WTC11 (cell line): ENCODE results near the gene RETREG3. TPM values are rescaled to one million over a fixed set of nuclear protein-coding genes. Genes with fewer than 3 reads are reported as not detected.

Experiments
- ATAC-seq: fragments of 200-7000 bp; cut with Tn5 transposase; 2 replicates; pipeline ENCODE4 v1.10.0; 2021; ENCODE audit warnings: mild to moderate bottlenecking, moderate library complexity
- CTCF ChIA-PET: fragments of 300-600 bp; sonication (Branson Sonifier 250); formaldehyde crosslinking; loops from one replicate; lab custom pipeline; 2021; ENCODE audit warnings: antibody characterized with exemption; lab: Charles Lee
- POLR2A ChIA-PET: fragments of 350-600 bp; sonication (Branson Sonifier 250); formaldehyde crosslinking; loops from one replicate; lab custom pipeline; 2021; ENCODE audit warnings: antibody characterized with exemption; lab: Charles Lee
- DNase-seq: peaks from one replicate; pipeline ENCODE4 v3.0.0; 2021; ENCODE audit warnings: low spot score
- H3K27ac Mint-ChIP-seq: 2 replicates; pipeline ENCODE4 v1.8.0; 2021; ENCODE audit warnings: mixed read lengths
- H3K27me3 Mint-ChIP-seq: 2 replicates; pipeline ENCODE4 v1.8.0; 2021; ENCODE audit warnings: low read depth, mild to moderate bottlenecking, moderate library complexity, mixed read lengths
- H3K36me3 Mint-ChIP-seq: 2 replicates; pipeline ENCODE4 v1.8.0; 2021; ENCODE audit warnings: mixed read lengths
- H3K4me1 Mint-ChIP-seq: 2 replicates; pipeline ENCODE4 v1.8.0; 2022; ENCODE audit warnings: mixed read lengths
- H3K4me3 Mint-ChIP-seq: 2 replicates; pipeline ENCODE4 v1.8.0; 2021; ENCODE audit warnings: mild to moderate bottlenecking, moderate library complexity, mixed read lengths
- H3K9me3 Mint-ChIP-seq: 2 replicates; pipeline ENCODE4 v1.8.0; 2021; ENCODE audit warnings: mixed read lengths
- ATF1 ChIP-seq: sonication (generic); formaldehyde crosslinking; IDR thresholded peaks from 2 replicates; pipeline ENCODE4 v1.8.1; 2023; ENCODE audit warnings: mild to moderate bottlenecking, moderate library complexity, missing genetic modification reagents
- CREB1 ChIP-seq: sonication (generic); formaldehyde crosslinking; IDR thresholded peaks from 2 replicates; pipeline ENCODE4 v1.8.0; 2023; ENCODE audit warnings: mild to moderate bottlenecking, missing genetic modification reagents
- CREM ChIP-seq: sonication (generic); formaldehyde crosslinking; IDR thresholded peaks from 2 replicates; pipeline ENCODE4 v1.8.1; 2022; ENCODE audit warnings: mild to moderate bottlenecking, missing genetic modification reagents, moderate library complexity
- FOXK1 ChIP-seq: sonication (generic); formaldehyde crosslinking; IDR thresholded peaks from 2 replicates; pipeline ENCODE4 v1.8.0; 2022; ENCODE audit warnings: mild to moderate bottlenecking, moderate library complexity, missing genetic modification reagents
- GTF2I ChIP-seq: fragments of 250-450 bp; sonication (Bioruptor Pico); conservative IDR thresholded peaks from 2 replicates; pipeline ENCODE4 v1.4.0; 2021; ENCODE audit warnings: mild to moderate bottlenecking
- NFE2L1 ChIP-seq: sonication (generic); formaldehyde crosslinking; IDR thresholded peaks from 2 replicates; pipeline ENCODE4 v1.8.1; 2023; ENCODE audit warnings: missing genetic modification reagents
- SMAD3 ChIP-seq: sonication (generic); formaldehyde crosslinking; IDR thresholded peaks from 2 replicates; pipeline ENCODE4 v1.8.0; 2022; ENCODE audit warnings: missing genetic modification reagents, mild to moderate bottlenecking, borderline replicate concordance
- SP1 ChIP-seq: sonication (generic); formaldehyde crosslinking; conservative IDR thresholded peaks from 2 replicates; pipeline ENCODE4 v1.8.1; 2022; ENCODE audit warnings: missing genetic modification reagents
- STAT6 ChIP-seq: sonication (generic); formaldehyde crosslinking; conservative IDR thresholded peaks from 2 replicates; pipeline ENCODE4 v1.8.1; 2023; ENCODE audit warnings: mild to moderate bottlenecking, low read depth, missing genetic modification reagents, moderate library complexity
- ZBTB21 ChIP-seq: sonication (generic); formaldehyde crosslinking; IDR thresholded peaks from 2 replicates; pipeline ENCODE4 v1.8.1; 2023; ENCODE audit warnings: mild to moderate bottlenecking, missing genetic modification reagents, borderline replicate concordance
- ZMAT4 ChIP-seq: fragments of 250-450 bp; sonication (Bioruptor Pico); IDR thresholded peaks from 2 replicates; pipeline ENCODE4 v1.9.0; 2021; ENCODE audit warnings: mild to moderate bottlenecking
- ZNF232 ChIP-seq: sonication (generic); formaldehyde crosslinking; IDR thresholded peaks from 2 replicates; pipeline ENCODE4 v1.8.0; 2022; ENCODE audit warnings: mild to moderate bottlenecking, missing genetic modification reagents
- total RNA-seq: library from RNA; stranded (reverse); gene quantifications from 3 replicates; pipeline ENCODE4 v1.2.3, GENCODE V29; 2021
- TF ChIP-seq, protein P1 (sequence below): fragments of 250-450 bp; sonication (Bioruptor Pico); IDR thresholded peaks from 2 replicates; pipeline ENCODE4 v2.1.2; 2022; ENCODE audit warnings: mild to moderate bottlenecking, moderate library complexity
- TF ChIP-seq, protein P2 (sequence below): sonication (generic); formaldehyde crosslinking; IDR thresholded peaks from 2 replicates; pipeline ENCODE4 v1.8.0; 2023; ENCODE audit warnings: missing genetic modification reagents, mild to moderate bottlenecking, borderline replicate concordance
- TF ChIP-seq, protein P3 (sequence below): sonication (generic); formaldehyde crosslinking; IDR thresholded peaks from 2 replicates; pipeline ENCODE4 v1.8.1; 2022; ENCODE audit warnings: low read depth, mild to moderate bottlenecking, moderate library complexity, missing genetic modification reagents, borderline replicate concordance

The RETREG3 gene
- total RNA-seq, 1 experiment from 2014 or later, result 40.4 TPM

DNA sequence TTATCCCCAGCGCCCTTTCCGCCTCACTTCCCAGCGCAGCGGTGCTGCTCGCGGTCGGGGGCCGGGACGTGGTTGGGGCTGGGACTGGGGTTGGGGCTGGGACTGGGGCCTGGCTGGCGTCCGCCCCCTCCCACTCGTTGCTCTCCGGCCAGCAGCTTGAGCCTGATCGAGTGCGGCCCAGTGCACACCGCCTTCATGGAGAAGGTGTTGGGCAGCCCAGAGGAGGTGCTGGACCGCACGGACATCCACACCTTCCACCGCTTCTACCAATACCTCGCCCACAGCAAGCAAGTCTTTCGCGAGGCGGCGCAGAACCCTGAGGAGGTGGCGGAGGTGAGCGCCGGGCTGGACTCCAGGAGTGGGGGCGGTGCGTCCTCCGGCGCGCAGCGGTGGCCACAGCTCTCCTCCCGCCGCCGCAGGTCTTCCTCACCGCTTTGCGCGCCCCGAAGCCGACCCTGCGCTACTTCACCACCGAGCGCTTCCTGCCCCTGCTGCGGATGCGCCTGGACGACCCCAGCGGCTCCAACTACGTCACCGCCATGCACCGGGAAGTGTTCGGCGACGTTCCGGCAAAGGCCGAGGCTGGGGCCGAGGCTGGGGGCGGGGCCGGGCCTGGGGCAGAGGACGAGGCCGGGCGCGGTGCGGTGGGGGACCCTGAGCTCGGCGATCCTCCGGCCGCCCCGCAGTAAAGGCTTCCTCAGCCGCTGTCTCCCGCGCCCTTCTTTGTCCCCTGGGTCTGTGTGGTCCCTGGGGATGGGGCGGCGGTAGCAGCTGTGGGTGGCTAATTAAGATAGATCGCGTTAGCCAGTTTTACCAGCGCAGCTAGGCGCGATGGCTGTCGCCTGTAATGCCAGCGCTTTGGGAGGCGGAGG lies 54.7 kb downstream of the RETREG3 start (continued):
- no peak for TF ChIP-seq STAT6 (CRISPR knock-in tag)
- TF ChIP-seq SP1, result peak; percentile 88
- 0 out of 2 replicates have a peak, but pooled peaks have one; percentile 21 for TF ChIP-seq ATF1 (CRISPR knock-in tag)
- TF ChIP-seq, protein P1, sequence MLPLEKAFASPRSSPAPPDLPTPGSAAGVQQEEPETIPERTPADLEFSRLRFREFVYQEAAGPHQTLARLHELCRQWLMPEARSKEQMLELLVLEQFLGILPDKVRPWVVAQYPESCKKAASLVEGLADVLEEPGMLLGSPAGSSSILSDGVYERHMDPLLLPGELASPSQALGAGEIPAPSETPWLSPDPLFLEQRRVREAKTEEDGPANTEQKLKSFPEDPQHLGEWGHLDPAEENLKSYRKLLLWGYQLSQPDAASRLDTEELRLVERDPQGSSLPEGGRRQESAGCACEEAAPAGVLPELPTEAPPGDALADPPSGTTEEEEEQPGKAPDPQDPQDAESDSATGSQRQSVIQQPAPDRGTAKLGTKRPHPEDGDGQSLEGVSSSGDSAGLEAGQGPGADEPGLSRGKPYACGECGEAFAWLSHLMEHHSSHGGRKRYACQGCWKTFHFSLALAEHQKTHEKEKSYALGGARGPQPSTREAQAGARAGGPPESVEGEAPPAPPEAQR, result no peak
- peak; percentile 89; the same call in 1 of the 2 replicates for TF ChIP-seq CREM
- TF ChIP-seq, protein P2, sequence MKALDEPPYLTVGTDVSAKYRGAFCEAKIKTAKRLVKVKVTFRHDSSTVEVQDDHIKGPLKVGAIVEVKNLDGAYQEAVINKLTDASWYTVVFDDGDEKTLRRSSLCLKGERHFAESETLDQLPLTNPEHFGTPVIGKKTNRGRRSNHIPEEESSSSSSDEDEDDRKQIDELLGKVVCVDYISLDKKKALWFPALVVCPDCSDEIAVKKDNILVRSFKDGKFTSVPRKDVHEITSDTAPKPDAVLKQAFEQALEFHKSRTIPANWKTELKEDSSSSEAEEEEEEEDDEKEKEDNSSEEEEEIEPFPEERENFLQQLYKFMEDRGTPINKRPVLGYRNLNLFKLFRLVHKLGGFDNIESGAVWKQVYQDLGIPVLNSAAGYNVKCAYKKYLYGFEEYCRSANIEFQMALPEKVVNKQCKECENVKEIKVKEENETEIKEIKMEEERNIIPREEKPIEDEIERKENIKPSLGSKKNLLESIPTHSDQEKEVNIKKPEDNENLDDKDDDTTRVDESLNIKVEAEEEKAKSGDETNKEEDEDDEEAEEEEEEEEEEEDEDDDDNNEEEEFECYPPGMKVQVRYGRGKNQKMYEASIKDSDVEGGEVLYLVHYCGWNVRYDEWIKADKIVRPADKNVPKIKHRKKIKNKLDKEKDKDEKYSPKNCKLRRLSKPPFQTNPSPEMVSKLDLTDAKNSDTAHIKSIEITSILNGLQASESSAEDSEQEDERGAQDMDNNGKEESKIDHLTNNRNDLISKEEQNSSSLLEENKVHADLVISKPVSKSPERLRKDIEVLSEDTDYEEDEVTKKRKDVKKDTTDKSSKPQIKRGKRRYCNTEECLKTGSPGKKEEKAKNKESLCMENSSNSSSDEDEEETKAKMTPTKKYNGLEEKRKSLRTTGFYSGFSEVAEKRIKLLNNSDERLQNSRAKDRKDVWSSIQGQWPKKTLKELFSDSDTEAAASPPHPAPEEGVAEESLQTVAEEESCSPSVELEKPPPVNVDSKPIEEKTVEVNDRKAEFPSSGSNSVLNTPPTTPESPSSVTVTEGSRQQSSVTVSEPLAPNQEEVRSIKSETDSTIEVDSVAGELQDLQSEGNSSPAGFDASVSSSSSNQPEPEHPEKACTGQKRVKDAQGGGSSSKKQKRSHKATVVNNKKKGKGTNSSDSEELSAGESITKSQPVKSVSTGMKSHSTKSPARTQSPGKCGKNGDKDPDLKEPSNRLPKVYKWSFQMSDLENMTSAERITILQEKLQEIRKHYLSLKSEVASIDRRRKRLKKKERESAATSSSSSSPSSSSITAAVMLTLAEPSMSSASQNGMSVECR (CRISPR knock-in tag), result 0 out of 2 replicates have a peak, but pooled peaks have one; percentile 53
- peak; percentile 80; the same call in 1 of the 2 replicates for TF ChIP-seq SMAD3 (CRISPR knock-in tag)
- TF ChIP-seq FOXK1 (CRISPR knock-in tag), result peak; percentile 89
- TF ChIP-seq ZMAT4 (CRISPR knock-in tag), result no peak
- TF ChIP-seq CREB1 (CRISPR knock-in tag), result no peak
- TF ChIP-seq ZBTB21, result peak; percentile 96
- peak; percentile 64; the same call in 1 of the 2 replicates for TF ChIP-seq NFE2L1 (CRISPR knock-in tag)
- TF ChIP-seq ZNF232 (CRISPR knock-in tag), result 0 out of 2 replicates have a peak, but pooled peaks have one; percentile 52

DNA sequence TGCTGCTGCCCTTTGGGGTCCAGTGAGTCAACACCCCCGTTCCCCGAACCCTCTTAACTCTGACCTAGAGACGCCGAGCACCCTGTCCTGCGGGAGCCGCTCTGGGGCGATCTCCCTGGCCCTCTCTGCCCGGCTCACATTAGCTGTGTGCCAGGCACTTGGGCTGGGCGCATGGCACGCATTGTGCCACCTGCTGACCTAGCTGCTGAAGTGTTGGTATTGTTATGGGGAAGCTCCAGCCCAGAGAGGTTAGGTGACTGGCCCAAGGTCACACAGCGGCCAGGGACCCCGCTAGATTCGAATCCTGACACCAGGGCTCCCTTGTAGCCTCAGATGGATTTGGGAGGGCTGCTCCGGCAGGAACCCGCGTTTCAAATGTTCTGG lies 55.3 kb downstream of the RETREG3 start:
- Mint-ChIP-seq H3K27me3 (peaks cover under 1% of the 10 kb centered on the region; the same call in 1 of the 2 replicates), H3K27ac (no peak overlapping the region), H3K36me3 (no peaks in the 10 kb centered on the region), H3K4me1 (peaks cover 18% of the 10 kb centered on the region), H3K4me3 (peak overlapping the region; percentile 85), H3K9me3 (no peaks in the 10 kb centered on the region)
- TF ChIP-seq CREB1 (CRISPR knock-in tag), result no peak
- peak; percentile 95 for TF ChIP-seq GTF2I (CRISPR knock-in tag)
- TF ChIP-seq, protein P3, sequence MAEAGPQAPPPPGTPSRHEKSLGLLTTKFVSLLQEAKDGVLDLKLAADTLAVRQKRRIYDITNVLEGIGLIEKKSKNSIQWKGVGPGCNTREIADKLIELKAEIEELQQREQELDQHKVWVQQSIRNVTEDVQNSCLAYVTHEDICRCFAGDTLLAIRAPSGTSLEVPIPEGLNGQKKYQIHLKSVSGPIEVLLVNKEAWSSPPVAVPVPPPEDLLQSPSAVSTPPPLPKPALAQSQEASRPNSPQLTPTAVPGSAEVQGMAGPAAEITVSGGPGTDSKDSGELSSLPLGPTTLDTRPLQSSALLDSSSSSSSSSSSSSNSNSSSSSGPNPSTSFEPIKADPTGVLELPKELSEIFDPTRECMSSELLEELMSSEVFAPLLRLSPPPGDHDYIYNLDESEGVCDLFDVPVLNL (CRISPR knock-in tag), result no peak
- DNase-seq, result no peak
- ChIA-PET CTCF (interaction anchor here (0.6 to 2.6 kb wide), 11 partner anchors 24 to 209 kb away, joined by 3 to 22 read pairs (median 6); partner anchors contain the start of genes CNTNAP1 and PSMC3IP), POLR2A (interaction anchor here (1.0 to 1.3 kb wide), 4 partner anchors 16 to 129 kb away, joined by 3 to 4 read pairs (median 3); partner anchors contain the start of gene PSMC3IP)
- no peak for ATAC-seq
